Panc1 (cell line): Measurements from ENCODE around the gene COG3. TPM values are rescaled to one million over a fixed set of nuclear protein-coding genes. Genes with fewer than 3 reads are reported as not detected.

ENCODE experiments used
- ATAC-seq: fragments of 200-7000 bp; cut with Tn5 transposase; 2 replicates; pipeline ENCODE4 v1.9.1; 2020; ENCODE audit warnings: mild to moderate bottlenecking, moderate library complexity
- BruUV-seq: library from RNA; stranded (reverse); fragments of 400-500 nt; replicated peaks from 2 replicates; lab custom pipeline; 2021; lab: Mats Ljungman, UMichigan
- CTCF ChIA-PET: fragments of 300-600 bp; sonication (Branson Sonifier 250); formaldehyde crosslinking; loops from one replicate; lab custom pipeline; 2022; ENCODE audit warnings: antibody characterized with exemption; lab: Charles Lee
- POLR2A ChIA-PET: fragments of 300-600 bp; sonication (Branson Sonifier 250); formaldehyde crosslinking; loops from one replicate; lab custom pipeline; 2022; ENCODE audit warnings: antibody characterized with exemption; lab: Charles Lee
- DNase-seq: peaks from one replicate; pipeline ENCODE4 v3.0.0-alpha.2; 2010; ENCODE audit warnings: low read depth, low spot score
- H3K27ac ChIP-seq: 2 replicates; pipeline ENCODE4 v1.5.1; 2011; ENCODE audit warnings: mild to moderate bottlenecking, low read length, inconsistent platforms
- H3K27me3 ChIP-seq: fragments of 200-500 bp; sonication (Bioruptor generic); 2 replicates; pipeline ENCODE4 v1.6.0; 2014; ENCODE audit warnings: low read length, inconsistent platforms; ENCODE audit not compliant: control insufficient read depth, insufficient read depth
- H3K36me3 ChIP-seq: fragments of 200-500 bp; sonication (Bioruptor generic); 2 replicates; pipeline ENCODE4 v1.5.1; 2014; ENCODE audit warnings: inconsistent platforms, mild to moderate bottlenecking, low read length, moderate library complexity; ENCODE audit not compliant: control insufficient read depth, insufficient read depth
- H3K4me1 ChIP-seq: 2 replicates; pipeline ENCODE4 v1.5.1; 2011; ENCODE audit warnings: inconsistent platforms, mild to moderate bottlenecking, low read length, moderate library complexity; ENCODE audit not compliant: control insufficient read depth, insufficient read depth
- H3K4me3 ChIP-seq, 2 experiments: 2 replicates each; pipeline ENCODE4 v1.5.1; 2011 to 2012; ENCODE audit warnings: low read depth in 2 of 2, low read length in 2 of 2, mild to moderate bottlenecking in 2 of 2, inconsistent platforms in 1 of 2, moderate library complexity in 1 of 2
- H3K9me3 ChIP-seq: fragments of 200-500 bp; sonication (Bioruptor generic); 2 replicates; pipeline ENCODE4 v1.5.1; 2014; ENCODE audit warnings: low read depth, mild to moderate bottlenecking, inconsistent platforms, low read length, moderate library complexity; ENCODE audit not compliant: control insufficient read depth, insufficient read depth
- POLR2AphosphoS5 ChIP-seq: IDR thresholded peaks from 2 replicates; pipeline ENCODE4 v1.6.1; 2012; ENCODE audit warnings: mild to moderate bottlenecking, low read depth, low read length, moderate library complexity
- SIN3A ChIP-seq: IDR thresholded peaks from 2 replicates; pipeline ENCODE4 v1.6.1; 2012; ENCODE audit warnings: low read depth, mild to moderate bottlenecking, low read length, moderate library complexity, borderline replicate concordance; ENCODE audit not compliant: insufficient read depth
- TCF7L2 ChIP-seq: IDR thresholded peaks from 2 replicates; pipeline ENCODE4 v1.6.1; 2011; ENCODE audit warnings: mild to moderate bottlenecking, low read depth, low read length, inconsistent platforms
- in situ Hi-C: cut with HindIII; loops from 2 replicates; pipeline ENCODE4 v1.10.0; 2016; ENCODE audit warnings: low sequenced_read_pairs, low pct_unique_long_range_greater_than_20kb
- intact Hi-C: fragments of 100-400 bp; cut with micrococcal nuclease; formaldehyde crosslinking; loops from one replicate; pipeline ENCODE4 v1.10.0; 2022; ENCODE audit not compliant: unreplicated experiment
- total RNA-seq: library from RNA; stranded (reverse); gene quantifications from one replicate; pipeline ENCODE4 v1.2.1, GENCODE V29; 2021; ENCODE audit not compliant: unreplicated experiment
- TF ChIP-seq, protein P1 (sequence below): fragments of 450-650 bp; IDR thresholded peaks from 2 replicates; pipeline ENCODE4 v1.5.1; 2017; ENCODE audit warnings: mild to moderate bottlenecking
- TF ChIP-seq, protein P2 (sequence below), 2 experiments: IDR thresholded peaks; 2 replicates each; pipeline ENCODE4 v1.6.1; 2011 to 2012; ENCODE audit warnings: low read depth in 2 of 2, control low read depth in 1 of 2, low read length in 1 of 2, mild to moderate bottlenecking in 1 of 2, moderate library complexity in 1 of 2; ENCODE audit not compliant: insufficient read depth in 1 of 2

Gene COG3
- total RNA-seq, 1 experiment from 2014 or later = 13.6 TPM

DNA sequence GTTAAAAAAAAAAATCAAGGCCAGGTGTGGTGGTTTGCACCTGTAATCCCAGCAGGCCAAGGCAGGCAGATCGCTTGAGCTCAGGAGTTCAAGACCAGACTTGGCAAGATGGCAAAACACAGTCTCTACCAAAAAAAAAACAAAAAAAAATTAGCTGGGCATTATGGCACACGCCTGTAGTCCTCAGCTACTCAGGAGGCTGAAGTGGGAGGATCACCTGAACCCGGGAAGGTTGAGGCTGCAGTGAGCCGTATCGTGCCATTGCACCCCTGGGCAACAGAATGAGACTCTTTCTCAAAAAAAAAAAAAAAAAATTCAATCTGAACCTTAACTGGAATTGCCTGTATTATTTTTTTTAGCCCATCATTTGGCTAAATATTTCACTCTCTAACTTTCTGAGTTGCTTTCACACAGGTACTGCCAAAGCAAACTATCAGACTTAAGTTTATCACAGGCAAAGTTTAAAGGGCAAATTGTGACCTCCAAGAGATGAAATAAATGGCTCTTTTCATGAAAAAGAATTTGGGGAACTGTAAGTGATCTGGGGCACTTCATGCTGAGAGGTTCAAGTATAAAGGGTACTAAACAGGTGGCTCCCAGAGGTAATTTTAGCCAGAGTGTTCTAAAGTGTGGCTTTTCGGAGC, 31.9 kb upstream of the COG3 start:
- BruUV-seq = no TSS peak
- CTCF ChIA-PET = no interaction called here

DNA sequence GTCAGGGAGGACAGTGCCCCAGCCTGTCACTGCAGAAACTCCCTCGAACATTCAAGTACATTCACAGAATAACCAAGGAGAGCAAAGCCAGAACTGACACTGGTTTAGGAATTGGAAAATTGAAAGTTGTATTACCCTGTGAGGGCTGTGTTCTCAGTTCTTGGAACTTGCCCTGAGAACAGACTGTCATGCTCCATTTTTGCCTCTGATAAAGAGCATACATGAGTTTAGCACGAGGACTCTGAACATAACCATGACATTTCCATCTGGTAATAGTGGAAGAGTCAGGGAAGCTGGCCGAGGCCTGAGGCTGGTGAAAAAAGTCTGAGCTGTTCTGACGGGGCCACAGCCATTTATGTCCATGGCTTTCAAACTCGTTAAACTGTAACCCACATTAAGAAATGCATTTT, 31.4 kb upstream of the COG3 start:
- no peak overlapping the region for H3K27ac ChIP-seq
- no TSS peak for BruUV-seq
- no peak for ATAC-seq
- in situ Hi-C loops (no loop called here), intact Hi-C loops (no loop called here)
- DNase-seq = no peak
- H3K4me3 ChIP-seq = no peak overlapping the region
- TF ChIP-seq SIN3A (no peak), TCF7L2 (no peak), POLR2AphosphoS5 (no peak)
- TF ChIP-seq, protein P1, sequence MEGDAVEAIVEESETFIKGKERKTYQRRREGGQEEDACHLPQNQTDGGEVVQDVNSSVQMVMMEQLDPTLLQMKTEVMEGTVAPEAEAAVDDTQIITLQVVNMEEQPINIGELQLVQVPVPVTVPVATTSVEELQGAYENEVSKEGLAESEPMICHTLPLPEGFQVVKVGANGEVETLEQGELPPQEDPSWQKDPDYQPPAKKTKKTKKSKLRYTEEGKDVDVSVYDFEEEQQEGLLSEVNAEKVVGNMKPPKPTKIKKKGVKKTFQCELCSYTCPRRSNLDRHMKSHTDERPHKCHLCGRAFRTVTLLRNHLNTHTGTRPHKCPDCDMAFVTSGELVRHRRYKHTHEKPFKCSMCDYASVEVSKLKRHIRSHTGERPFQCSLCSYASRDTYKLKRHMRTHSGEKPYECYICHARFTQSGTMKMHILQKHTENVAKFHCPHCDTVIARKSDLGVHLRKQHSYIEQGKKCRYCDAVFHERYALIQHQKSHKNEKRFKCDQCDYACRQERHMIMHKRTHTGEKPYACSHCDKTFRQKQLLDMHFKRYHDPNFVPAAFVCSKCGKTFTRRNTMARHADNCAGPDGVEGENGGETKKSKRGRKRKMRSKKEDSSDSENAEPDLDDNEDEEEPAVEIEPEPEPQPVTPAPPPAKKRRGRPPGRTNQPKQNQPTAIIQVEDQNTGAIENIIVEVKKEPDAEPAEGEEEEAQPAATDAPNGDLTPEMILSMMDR = no peak
- TF ChIP-seq, protein P2, sequence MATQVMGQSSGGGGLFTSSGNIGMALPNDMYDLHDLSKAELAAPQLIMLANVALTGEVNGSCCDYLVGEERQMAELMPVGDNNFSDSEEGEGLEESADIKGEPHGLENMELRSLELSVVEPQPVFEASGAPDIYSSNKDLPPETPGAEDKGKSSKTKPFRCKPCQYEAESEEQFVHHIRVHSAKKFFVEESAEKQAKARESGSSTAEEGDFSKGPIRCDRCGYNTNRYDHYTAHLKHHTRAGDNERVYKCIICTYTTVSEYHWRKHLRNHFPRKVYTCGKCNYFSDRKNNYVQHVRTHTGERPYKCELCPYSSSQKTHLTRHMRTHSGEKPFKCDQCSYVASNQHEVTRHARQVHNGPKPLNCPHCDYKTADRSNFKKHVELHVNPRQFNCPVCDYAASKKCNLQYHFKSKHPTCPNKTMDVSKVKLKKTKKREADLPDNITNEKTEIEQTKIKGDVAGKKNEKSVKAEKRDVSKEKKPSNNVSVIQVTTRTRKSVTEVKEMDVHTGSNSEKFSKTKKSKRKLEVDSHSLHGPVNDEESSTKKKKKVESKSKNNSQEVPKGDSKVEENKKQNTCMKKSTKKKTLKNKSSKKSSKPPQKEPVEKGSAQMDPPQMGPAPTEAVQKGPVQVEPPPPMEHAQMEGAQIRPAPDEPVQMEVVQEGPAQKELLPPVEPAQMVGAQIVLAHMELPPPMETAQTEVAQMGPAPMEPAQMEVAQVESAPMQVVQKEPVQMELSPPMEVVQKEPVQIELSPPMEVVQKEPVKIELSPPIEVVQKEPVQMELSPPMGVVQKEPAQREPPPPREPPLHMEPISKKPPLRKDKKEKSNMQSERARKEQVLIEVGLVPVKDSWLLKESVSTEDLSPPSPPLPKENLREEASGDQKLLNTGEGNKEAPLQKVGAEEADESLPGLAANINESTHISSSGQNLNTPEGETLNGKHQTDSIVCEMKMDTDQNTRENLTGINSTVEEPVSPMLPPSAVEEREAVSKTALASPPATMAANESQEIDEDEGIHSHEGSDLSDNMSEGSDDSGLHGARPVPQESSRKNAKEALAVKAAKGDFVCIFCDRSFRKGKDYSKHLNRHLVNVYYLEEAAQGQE (IDR thresholded peaks at IDR 0.05; ENCODE audit: insufficient read depth in 1 of 2, low read depth in 2 of 2, low read length in 1 of 2) = no peak
- no peaks in the 10 kb centered on the region for H3K36me3 ChIP-seq
- ChIA-PET CTCF (no interaction called here), POLR2A (no interaction called here)
- no peaks in the 10 kb centered on the region for H3K4me1 ChIP-seq
- no peaks in the 10 kb centered on the region for H3K27me3 ChIP-seq
- H3K9me3 ChIP-seq = no peaks in the 10 kb centered on the region

More for the DNA sequence above, 31.9 kb upstream of the COG3 start:
- no peaks in the 10 kb centered on the region for H3K9me3 ChIP-seq
- no peak overlapping the region for H3K27ac ChIP-seq
- POLR2A ChIA-PET = interaction anchor here (0.6 kb wide), 1 partner anchor 1183 kb away, joined by 4 read pairs; no protein-coding TSS in a partner anchor
- H3K4me1 ChIP-seq = no peaks in the 10 kb centered on the region
- in situ Hi-C loops = no loop called here
- DNase-seq = no peak
- no peaks in the 10 kb centered on the region for H3K27me3 ChIP-seq
- H3K36me3 ChIP-seq = no peaks in the 10 kb centered on the region
- no peak overlapping the region for H3K4me3 ChIP-seq
- TF ChIP-seq SIN3A (no peak), TCF7L2 (no peak), POLR2AphosphoS5 (no peak)
- TF ChIP-seq, protein P2 (IDR thresholded peaks at IDR 0.05; ENCODE audit: insufficient read depth in 1 of 2, low read depth in 2 of 2, low read length in 1 of 2) = no peak
- TF ChIP-seq, protein P1 = no peak
- intact Hi-C loops = no loop called here
- no peak for ATAC-seq
